ENCODE results near the gene PPP3CA. TPM values are rescaled to one million over a fixed set of nuclear protein-coding genes. Genes with fewer than 3 reads are reported as not detected.
A peak's percentile ranks its signal among the peaks of the same experiment; 100 is the strongest.

PPP3CA gene
- total and polyA plus RNA-seq, 7 experiments from 2014 or later: 2.9 to 30.9 (median 16.9) TPM

DNA sequence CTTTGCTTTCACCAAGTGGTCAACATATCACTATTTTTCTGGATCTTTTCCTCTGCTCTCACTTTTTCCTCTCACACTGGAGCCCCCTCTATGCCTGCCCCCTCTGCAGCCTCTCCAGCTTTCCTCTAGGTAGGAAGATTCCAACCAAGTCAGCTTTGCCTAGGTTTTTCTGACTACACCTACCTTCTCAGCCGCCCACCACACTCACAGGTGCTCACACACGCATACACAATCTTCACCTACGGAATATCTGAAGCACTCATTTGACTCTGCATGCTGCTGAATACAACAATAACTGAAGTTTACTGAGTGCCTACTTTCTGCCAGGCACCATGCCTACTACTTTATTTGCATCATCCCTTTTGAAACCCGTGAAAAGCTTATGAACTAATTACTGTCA is 328.0 kb downstream of the PPP3CA start:
- Histone ChIP-seq H3K27ac (ENCODE audit: low read depth, low read length) (no peak overlapping the region), H3K36me3 (ENCODE audit: control insufficient read depth in 2 of 3, insufficient read depth in 3 of 3, low read length in 3 of 3) (no peaks in the 10 kb centered on the region), H3K27me3 (ENCODE audit: control insufficient read depth in 2 of 2, insufficient read depth in 2 of 2, low read length in 2 of 2) (no peaks in the 10 kb centered on the region), H3K9me3 (ENCODE audit: control insufficient read depth in 2 of 3, low read length in 3 of 3) (no peaks in the 10 kb centered on the region), H3K4me3 (ENCODE audit: low read length) (no peak overlapping the region), H3K4me1 (ENCODE audit: control insufficient read depth in 2 of 2, insufficient read depth in 2 of 2, low read length in 2 of 2) (peaks cover 0 to 51% of the 10 kb centered on the region in 2 donors)
- Mint-ChIP-seq H3K9me3 (peaks cover 0 to 2% (median 0%) of the 10 kb centered on the region in 11 donors), H3K27me3 (peaks cover 0 to 3% (median 0%) of the 10 kb centered on the region in 5 donors), H3K36me3 (peaks cover 0 to 27% (median 9%) of the 10 kb centered on the region in 5 donors), H3K27ac (peak overlapping the region in 4 of 9 donors; percentile 33 to 90 (median 68)), H3K4me3 (peak overlapping the region in 2 of 10 donors; percentile 14 to 73), H3K4me1 (peaks cover 21 to 56% (median 34%) of the 10 kb centered on the region in 7 donors)
- no peak for ATAC-seq
- ChIA-PET CTCF (interaction anchor here (0.6 to 0.9 kb wide), 2 partner anchors 129 to 927 kb away, joined by 3 read pairs; no protein-coding TSS in a partner anchor), POLR2A (interaction anchor here (1.2 kb wide), 1 partner anchor 329 kb away, joined by 3 read pairs; the partner anchor contains the start of gene PPP3CA)
- intact Hi-C loops (cut with micrococcal nuclease): no loop called here
- DNase-seq: no peak

DNA sequence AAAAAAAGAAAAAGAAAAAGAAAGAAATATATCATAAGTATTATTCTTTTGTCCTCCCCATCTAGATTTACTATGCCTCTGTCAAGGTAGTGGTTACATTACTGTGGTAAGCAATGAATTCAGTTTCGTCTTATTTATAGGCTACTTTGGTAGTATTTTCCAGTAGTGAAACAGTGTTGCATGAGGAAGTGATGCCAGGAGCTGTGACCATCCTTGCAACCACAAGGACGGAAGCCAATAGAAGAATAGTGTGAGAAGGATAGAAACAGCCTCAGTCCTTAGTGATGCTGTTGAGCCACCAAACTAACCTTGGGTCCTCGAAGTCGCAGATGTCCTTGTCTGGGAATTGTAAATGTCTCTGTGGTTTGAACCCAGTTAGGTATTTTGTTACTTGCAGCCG is 328.5 kb downstream of the PPP3CA start:
- peaks cover 21 to 56% (median 34%) of the 10 kb centered on the region in 7 donors for H3K4me1 Mint-ChIP-seq
- H3K27ac Mint-ChIP-seq: peak overlapping the region in 3 of 9 donors; percentile 61 to 90 (median 75)
- POLR2A ChIA-PET: no interaction called here
- H3K27ac ChIP-seq (ENCODE audit: low read depth, low read length): no peak overlapping the region
- ATAC-seq: peak; percentile 42
- no peak for DNase-seq
- peaks cover 0 to 2% (median 0%) of the 10 kb centered on the region in 11 donors for H3K9me3 Mint-ChIP-seq
- H3K36me3 ChIP-seq (ENCODE audit: control insufficient read depth in 2 of 3, insufficient read depth in 3 of 3, low read length in 3 of 3): no peaks in the 10 kb centered on the region
- CTCF ChIA-PET: no interaction called here
- no peaks in the 10 kb centered on the region for H3K9me3 ChIP-seq (ENCODE audit: control insufficient read depth in 2 of 3, low read length in 3 of 3)
- no peak overlapping the region for H3K4me3 ChIP-seq (ENCODE audit: low read length)
- peaks cover 0 to 51% of the 10 kb centered on the region in 2 donors for H3K4me1 ChIP-seq (ENCODE audit: control insufficient read depth in 2 of 2, insufficient read depth in 2 of 2, low read length in 2 of 2)
- H3K27me3 Mint-ChIP-seq: peaks cover 0 to 3% (median 0%) of the 10 kb centered on the region in 5 donors
- H3K36me3 Mint-ChIP-seq: peaks cover 0 to 26% (median 9%) of the 10 kb centered on the region in 5 donors
- intact Hi-C loops (cut with micrococcal nuclease): no loop called here
- H3K4me3 Mint-ChIP-seq: peak overlapping the region in 1 of 10 donors; percentile 73
- H3K27me3 ChIP-seq (ENCODE audit: control insufficient read depth in 2 of 2, insufficient read depth in 2 of 2, low read length in 2 of 2): no peaks in the 10 kb centered on the region

DNA sequence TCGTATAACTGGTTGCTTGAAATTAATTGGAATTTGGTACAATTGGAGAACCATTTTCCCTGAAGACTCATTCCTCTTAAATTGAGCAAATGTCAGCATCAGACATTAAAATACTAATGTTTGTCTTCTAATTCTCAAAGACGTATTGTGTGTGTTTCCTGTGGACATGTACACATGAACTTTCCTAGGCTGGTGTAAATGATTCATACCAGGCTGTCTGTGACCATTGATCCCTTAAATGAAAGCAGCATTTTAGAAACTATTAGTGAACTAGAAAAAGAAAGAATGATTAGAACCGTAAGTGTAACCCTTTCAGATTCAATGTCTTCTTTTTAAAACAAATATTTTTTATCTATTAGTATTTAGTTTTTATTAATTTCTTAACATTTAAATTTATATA is 332.9 kb downstream of the PPP3CA start:
- no peak overlapping the region for H3K27ac ChIP-seq (ENCODE audit: low read depth, low read length)
- H3K9me3 Mint-ChIP-seq: peaks cover 0 to 3% (median 0%) of the 10 kb centered on the region in 11 donors
- ATAC-seq (no peak), DNase-seq (no peak)
- H3K36me3 ChIP-seq (ENCODE audit: control insufficient read depth in 2 of 3, insufficient read depth in 3 of 3, low read length in 3 of 3): no peaks in the 10 kb centered on the region
- no peak overlapping the region for H3K27ac Mint-ChIP-seq
- no peak overlapping the region for H3K4me3 ChIP-seq (ENCODE audit: low read length)
- no peaks in the 10 kb centered on the region for H3K9me3 ChIP-seq (ENCODE audit: control insufficient read depth in 2 of 3, low read length in 3 of 3)
- H3K36me3 Mint-ChIP-seq: peaks cover 0 to 16% (median 0%) of the 10 kb centered on the region in 5 donors
- H3K27me3 Mint-ChIP-seq: peaks cover 0 to 4% (median 0%) of the 10 kb centered on the region in 5 donors
- no peak overlapping the region for H3K4me3 Mint-ChIP-seq
- ChIA-PET CTCF (no interaction called here), POLR2A (no interaction called here)
- peaks cover 2 to 43% (median 7%) of the 10 kb centered on the region in 7 donors for H3K4me1 Mint-ChIP-seq
- peaks cover 0 to 46% of the 10 kb centered on the region in 2 donors for H3K4me1 ChIP-seq (ENCODE audit: control insufficient read depth in 2 of 2, insufficient read depth in 2 of 2, low read length in 2 of 2)
- no peaks in the 10 kb centered on the region for H3K27me3 ChIP-seq (ENCODE audit: control insufficient read depth in 2 of 2, insufficient read depth in 2 of 2, low read length in 2 of 2)
- intact Hi-C loops (cut with micrococcal nuclease): no loop called here

DNA sequence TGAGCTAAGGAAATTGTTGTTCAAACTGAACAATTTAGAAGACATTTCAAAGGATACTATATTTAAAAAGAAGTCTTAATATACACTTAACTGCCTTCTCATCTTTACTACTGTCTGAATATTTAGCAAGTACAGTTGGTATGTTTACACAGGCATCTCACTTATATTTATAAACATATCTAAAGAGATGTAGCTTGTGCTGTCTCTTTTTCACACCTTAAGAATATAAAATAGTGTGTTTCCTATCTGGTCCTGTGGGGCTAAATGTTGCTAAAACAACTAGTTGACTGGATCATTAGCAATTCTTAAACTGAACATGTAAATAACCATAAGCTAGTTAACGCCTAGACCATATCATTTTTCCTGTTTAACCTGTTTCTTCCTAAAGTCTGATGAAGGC is 336.3 kb downstream of the PPP3CA start:
- intact Hi-C loops (cut with micrococcal nuclease): no loop called here
- Mint-ChIP-seq H3K36me3 (peaks cover 0 to 8% (median 0%) of the 10 kb centered on the region in 5 donors), H3K27ac (no peak overlapping the region), H3K4me1 (peaks cover 0 to 30% (median 0%) of the 10 kb centered on the region in 7 donors), H3K27me3 (peaks cover 0 to 4% (median 0%) of the 10 kb centered on the region in 5 donors), H3K9me3 (peaks cover 0 to 3% (median 0%) of the 10 kb centered on the region in 11 donors), H3K4me3 (no peak overlapping the region)
- no peak for ATAC-seq
- H3K27ac ChIP-seq (ENCODE audit: low read depth, low read length): no peak overlapping the region
- H3K27me3 ChIP-seq (ENCODE audit: control insufficient read depth in 2 of 2, insufficient read depth in 2 of 2, low read length in 2 of 2): no peaks in the 10 kb centered on the region
- peaks cover 0 to 28% of the 10 kb centered on the region in 2 donors for H3K4me1 ChIP-seq (ENCODE audit: control insufficient read depth in 2 of 2, insufficient read depth in 2 of 2, low read length in 2 of 2)
- ChIA-PET CTCF (interaction anchor here (1.7 kb wide), 1 partner anchor 10 kb away, joined by 5 read pairs; no protein-coding TSS in a partner anchor), POLR2A (no interaction called here)
- DNase-seq: no peak
- H3K36me3 ChIP-seq (ENCODE audit: control insufficient read depth in 2 of 3, insufficient read depth in 3 of 3, low read length in 3 of 3): no peaks in the 10 kb centered on the region
- no peaks in the 10 kb centered on the region for H3K9me3 ChIP-seq (ENCODE audit: control insufficient read depth in 2 of 3, low read length in 3 of 3)
- no peak overlapping the region for H3K4me3 ChIP-seq (ENCODE audit: low read length)

DNA sequence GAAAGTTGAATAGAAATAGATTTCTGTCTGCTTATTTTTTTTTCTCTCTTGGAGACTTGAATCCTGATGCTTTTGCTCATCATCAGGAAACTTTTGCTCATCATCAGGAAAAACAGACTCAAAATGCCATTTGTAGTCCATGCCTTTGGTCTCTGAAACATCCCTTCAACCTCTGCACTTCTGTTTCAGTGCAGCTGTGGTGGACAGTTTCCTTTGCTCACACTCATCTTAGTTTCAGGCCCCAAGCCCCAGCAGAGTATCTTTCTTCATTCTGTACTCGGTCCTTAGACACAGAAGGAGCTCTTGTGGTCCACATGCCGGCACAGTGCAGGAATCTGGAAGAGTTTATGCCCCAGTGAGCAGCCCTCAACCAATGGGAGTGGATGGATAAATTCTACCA is 337.9 kb downstream of the PPP3CA start:
- ATAC-seq (no peak), DNase-seq (no peak)
- Histone ChIP-seq H3K36me3 (ENCODE audit: control insufficient read depth in 2 of 3, insufficient read depth in 3 of 3, low read length in 3 of 3) (no peaks in the 10 kb centered on the region), H3K27ac (ENCODE audit: low read depth, low read length) (no peak overlapping the region), H3K4me1 (ENCODE audit: control insufficient read depth in 2 of 2, insufficient read depth in 2 of 2, low read length in 2 of 2) (peaks cover 0 to 24% of the 10 kb centered on the region in 2 donors), H3K27me3 (ENCODE audit: control insufficient read depth in 2 of 2, insufficient read depth in 2 of 2, low read length in 2 of 2) (no peaks in the 10 kb centered on the region), H3K4me3 (ENCODE audit: low read length) (peak overlapping the region; percentile 19), H3K9me3 (ENCODE audit: control insufficient read depth in 2 of 3, low read length in 3 of 3) (no peaks in the 10 kb centered on the region)
- Mint-ChIP-seq H3K27me3 (peaks cover 0 to 4% (median 3%) of the 10 kb centered on the region in 5 donors), H3K4me1 (peaks cover 0 to 24% (median 0%) of the 10 kb centered on the region in 7 donors), H3K36me3 (peaks cover 0 to 12% (median 4%) of the 10 kb centered on the region in 5 donors), H3K4me3 (peak overlapping the region in 1 of 10 donors; percentile 19), H3K27ac (peak overlapping the region in 1 of 9 donors; percentile 60), H3K9me3 (peaks cover 0 to 10% (median 0%) of the 10 kb centered on the region in 11 donors)
- intact Hi-C loops (cut with micrococcal nuclease): no loop called here
- CTCF ChIA-PET: no interaction called here
- POLR2A ChIA-PET: no interaction called here

DNA sequence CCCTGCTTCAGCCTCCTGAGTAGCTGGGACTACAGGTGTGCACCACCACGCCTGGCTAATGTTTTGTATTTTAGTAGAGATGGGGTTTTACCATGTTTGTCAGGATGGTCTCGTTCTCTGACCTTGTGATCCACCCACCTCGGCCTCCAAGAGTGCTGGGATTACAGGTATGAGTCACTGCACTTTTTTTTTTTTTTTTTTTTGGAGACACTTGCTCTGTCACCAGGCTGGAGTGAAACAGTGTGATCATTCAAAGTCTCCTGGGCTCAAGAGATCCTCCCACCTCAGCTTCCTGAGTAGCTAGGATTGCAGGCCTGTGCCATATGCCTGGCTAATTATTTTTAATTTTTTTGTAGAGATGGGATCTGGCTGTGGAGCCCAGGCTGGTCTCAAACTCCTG is 338.8 kb downstream of the PPP3CA start:
- Mint-ChIP-seq H3K36me3 (peaks cover 0 to 20% (median 4%) of the 10 kb centered on the region in 5 donors), H3K4me1 (peaks cover 0 to 22% (median 0%) of the 10 kb centered on the region in 7 donors), H3K27ac (no peak overlapping the region), H3K9me3 (peaks cover 0 to 20% (median 5%) of the 10 kb centered on the region in 11 donors), H3K27me3 (peaks cover 0 to 4% (median 4%) of the 10 kb centered on the region in 5 donors), H3K4me3 (no peak overlapping the region)
- ATAC-seq: no peak
- Histone ChIP-seq H3K27me3 (ENCODE audit: control insufficient read depth in 2 of 2, insufficient read depth in 2 of 2, low read length in 2 of 2) (no peaks in the 10 kb centered on the region), H3K9me3 (ENCODE audit: control insufficient read depth in 2 of 3, low read length in 3 of 3) (no peaks in the 10 kb centered on the region), H3K4me3 (ENCODE audit: low read length) (no peak overlapping the region), H3K36me3 (ENCODE audit: control insufficient read depth in 2 of 3, insufficient read depth in 3 of 3, low read length in 3 of 3) (no peaks in the 10 kb centered on the region), H3K27ac (ENCODE audit: low read depth, low read length) (no peak overlapping the region), H3K4me1 (ENCODE audit: control insufficient read depth in 2 of 2, insufficient read depth in 2 of 2, low read length in 2 of 2) (peaks cover 0 to 21% of the 10 kb centered on the region in 2 donors)
- no peak for DNase-seq
- POLR2A ChIA-PET: no interaction called here
- CTCF ChIA-PET: no interaction called here
- intact Hi-C loops (cut with micrococcal nuclease): no loop called here

DNA sequence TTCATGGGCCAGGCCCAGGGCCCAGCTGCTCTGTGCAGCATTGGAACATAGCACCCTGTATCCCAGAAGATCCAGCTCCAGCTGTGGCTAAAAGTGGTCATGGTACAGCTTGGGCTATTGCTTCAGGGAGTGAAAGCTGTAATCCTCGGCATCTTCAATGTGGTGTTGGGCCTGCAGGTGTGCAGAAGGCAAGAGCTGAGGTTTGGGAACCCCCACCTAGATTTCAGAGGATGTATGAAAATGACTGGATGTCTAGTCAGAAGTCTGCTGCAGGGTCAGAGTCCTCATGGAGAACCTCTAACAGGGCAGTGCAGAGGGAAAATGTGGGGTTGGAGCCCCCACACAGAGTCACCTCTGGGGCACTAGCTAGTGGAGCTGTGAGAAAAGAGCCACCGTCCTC is 341.7 kb downstream of the PPP3CA start:
- H3K9me3 Mint-ChIP-seq: peaks cover 0 to 31% (median 5%) of the 10 kb centered on the region in 11 donors
- Histone ChIP-seq H3K27me3 (ENCODE audit: control insufficient read depth in 2 of 2, insufficient read depth in 2 of 2, low read length in 2 of 2) (no peaks in the 10 kb centered on the region), H3K4me3 (ENCODE audit: low read length) (no peak overlapping the region), H3K36me3 (ENCODE audit: control insufficient read depth in 2 of 3, insufficient read depth in 3 of 3, low read length in 3 of 3) (no peaks in the 10 kb centered on the region), H3K9me3 (ENCODE audit: control insufficient read depth in 2 of 3, low read length in 3 of 3) (no peaks in the 10 kb centered on the region), H3K27ac (ENCODE audit: low read depth, low read length) (no peak overlapping the region), H3K4me1 (ENCODE audit: control insufficient read depth in 2 of 2, insufficient read depth in 2 of 2, low read length in 2 of 2) (peaks cover 0 to 14% of the 10 kb centered on the region in 2 donors)
- DNase-seq: no peak
- H3K27me3 Mint-ChIP-seq: peaks cover 0 to 12% (median 0%) of the 10 kb centered on the region in 5 donors
- no peak for ATAC-seq
- CTCF ChIA-PET: no interaction called here
- intact Hi-C loops (cut with micrococcal nuclease): no loop called here
- H3K36me3 Mint-ChIP-seq: peaks cover 0 to 22% (median 4%) of the 10 kb centered on the region in 5 donors
- H3K27ac Mint-ChIP-seq: no peak overlapping the region
- POLR2A ChIA-PET: no interaction called here
- H3K4me1 Mint-ChIP-seq: peaks cover 0 to 19% (median 0%) of the 10 kb centered on the region in 7 donors
- H3K4me3 Mint-ChIP-seq: no peak overlapping the region

Measured in naive thymus-derived CD4-positive, alpha-beta T cell (primary cell).